Activated CD8-positive, alpha-beta memory T cell treated with anti-CD3 and anti-CD28 coated beads for 1 hour (primary cell): ENCODE measurements around the gene CHML.

ENCODE experiments used
- DNase-seq, 2 donors: peaks; one replicate each; pipeline ENCODE4 v3.0.0-alpha.2; 2020; ENCODE audit warnings: low read depth in 1 of 2; ENCODE audit errors: extremely low read depth in 1 of 2

The CHML gene

GRCh38 chr1:241624935-241625334, 15.2 kb downstream of the CHML start:
- no peak for DNase-seq

GRCh38 chr1:241622669-241623068, 17.5 kb downstream of the CHML start:
- DNase-seq: no peak

DNA sequence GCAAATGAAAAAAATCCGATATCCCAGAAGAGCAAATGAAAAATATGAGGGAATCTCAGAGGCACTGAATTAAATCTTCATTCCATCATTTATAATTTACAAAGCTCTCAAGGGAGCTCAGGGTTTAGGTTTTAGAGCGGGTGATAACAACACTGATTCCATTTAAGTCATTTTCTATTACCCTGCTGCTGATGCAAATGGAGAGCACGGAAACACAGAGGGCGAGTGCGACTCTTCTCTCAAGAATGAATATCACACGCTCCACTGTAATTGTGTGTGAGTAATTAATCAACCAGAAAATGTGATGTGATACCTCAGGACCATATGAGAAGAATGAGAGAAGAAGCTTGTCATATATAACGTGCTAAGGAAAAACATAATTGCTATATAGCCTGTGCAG, 22.7 kb downstream of the CHML start:
- no peak for DNase-seq

- DNase-seq: no peak
Measured at GRCh38 chr1:241615043-241615974, 24.9 kb downstream of the CHML start.

- DNase-seq: no peak
Measured at GRCh38 chr1:241614572-241614971, 25.6 kb downstream of the CHML start.

- DNase-seq: no peak
Measured at GRCh38 chr1:241614144-241614543, 26.0 kb downstream of the CHML start.

GRCh38 chr1:241612533-241613477, 27.4 kb downstream of the CHML start:
- no peak for DNase-seq

DNA sequence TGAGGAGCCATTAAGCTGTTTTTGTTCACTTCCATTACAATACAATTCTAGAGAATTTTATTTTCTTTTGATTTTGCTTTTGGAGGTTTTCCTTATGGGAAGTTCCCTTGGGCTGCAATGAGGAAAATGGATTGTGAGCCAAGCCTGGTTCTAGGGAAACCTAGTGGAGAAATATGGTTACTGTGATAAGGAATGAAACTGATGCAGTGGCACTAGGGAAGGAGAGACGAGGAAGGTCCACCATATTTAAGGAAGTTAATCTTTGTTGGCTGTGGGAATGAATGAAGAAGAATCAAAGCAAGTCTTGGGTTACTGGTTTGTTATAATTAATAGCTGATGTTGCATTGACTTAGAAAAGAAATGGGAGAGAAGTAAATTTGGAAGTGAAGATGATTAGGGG, 28.4 kb downstream of the CHML start:
- no peak for DNase-seq

- DNase-seq: no peak
Measured at GRCh38 chr1:241611063-241611462, 29.1 kb downstream of the CHML start.

GRCh38 chr1:241610056-241610815, 29.9 kb downstream of the CHML start:
- no peak for DNase-seq

DNA sequence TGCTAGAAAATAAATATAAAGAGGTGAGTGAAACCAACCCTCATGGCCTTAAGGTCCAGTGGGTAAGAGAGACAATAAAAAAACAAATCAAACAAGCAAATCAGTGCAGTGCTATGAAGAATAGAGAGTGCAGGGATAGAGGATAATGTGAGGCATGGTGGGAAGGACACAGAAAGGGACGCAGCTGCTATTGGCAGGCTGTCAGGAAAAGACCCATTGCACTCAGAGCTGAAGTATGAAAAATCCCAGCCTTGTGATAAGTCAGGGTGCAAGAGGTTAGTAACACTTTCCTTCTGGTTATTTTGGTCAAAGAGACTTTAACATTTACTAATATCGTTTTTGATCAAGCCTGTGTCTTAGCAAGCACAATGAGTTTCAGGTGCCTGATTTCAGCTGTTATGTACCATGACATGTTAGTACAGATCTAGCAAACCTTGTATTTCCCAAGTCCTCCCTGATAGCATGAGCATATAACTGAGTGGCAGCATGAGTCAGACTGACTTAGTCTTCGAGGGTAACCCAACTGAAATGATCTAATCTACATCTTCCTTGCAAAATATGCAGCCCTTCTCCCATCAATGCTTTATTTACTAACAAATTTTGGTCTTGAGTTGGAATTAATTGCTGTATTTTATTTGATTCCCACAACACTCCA, 31.7 kb downstream of the CHML start:
- DNase-seq: no peak

GRCh38 chr1:241607497-241607896, 32.7 kb downstream of the CHML start:
- no peak for DNase-seq

DNA sequence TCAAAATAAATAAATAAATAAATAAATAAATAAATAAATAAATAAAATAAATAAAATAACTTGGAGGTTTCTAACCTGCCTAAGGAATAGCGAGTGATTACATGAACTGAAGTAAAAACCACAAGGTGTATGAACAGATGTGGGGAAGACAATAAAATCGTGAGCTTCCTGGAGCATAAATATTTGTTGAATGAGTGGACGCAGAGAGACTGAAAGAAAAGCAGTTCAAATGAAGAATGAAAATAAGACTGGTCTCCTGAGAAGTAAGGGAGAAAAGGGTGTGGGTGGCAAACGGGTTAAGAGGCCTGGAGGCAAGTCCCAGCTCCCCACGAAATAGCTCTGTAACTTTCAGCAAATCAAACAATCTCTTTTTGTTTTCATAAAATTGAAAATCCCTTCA, 33.6 kb downstream of the CHML start:
- DNase-seq: no peak

DNA sequence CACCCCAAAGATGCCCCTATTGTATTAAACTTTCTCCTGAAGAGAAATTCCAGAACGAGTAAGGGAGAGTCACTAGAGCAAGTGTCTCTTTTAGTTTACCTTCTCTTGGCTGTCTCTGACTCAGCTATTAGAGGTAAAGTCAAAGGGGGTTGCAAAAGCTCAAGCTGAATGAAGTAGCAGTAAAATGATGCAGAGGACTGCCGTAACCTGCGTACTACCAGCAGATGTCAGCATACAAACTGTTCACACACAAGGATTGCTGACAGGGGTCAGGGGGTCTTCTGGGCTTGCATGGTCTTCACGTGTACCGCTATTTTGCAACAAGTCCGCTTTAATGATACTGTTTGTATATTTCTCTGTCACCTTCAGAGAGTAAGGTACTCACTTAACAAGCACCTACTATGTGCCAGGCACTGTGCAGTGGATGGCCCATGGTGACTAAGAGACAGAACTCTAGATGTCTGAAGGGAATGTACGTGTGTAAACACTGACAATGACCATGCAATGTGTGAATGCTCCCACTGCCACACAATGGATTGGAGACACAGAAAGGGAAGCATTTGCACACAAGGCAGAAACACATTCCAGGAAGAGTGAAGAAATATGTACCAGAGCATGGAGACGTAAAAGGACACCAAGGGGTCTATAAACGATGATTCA, 34.9 kb downstream of the CHML start:
- DNase-seq: no peak

GRCh38 chr1:241603731-241604245, 36.4 kb downstream of the CHML start:
- DNase-seq: no peak

- no peak for DNase-seq
Measured at GRCh38 chr1:241600496-241600901, 39.7 kb downstream of the CHML start.

- DNase-seq: no peak
Measured at GRCh38 chr1:241598249-241598648, 41.9 kb downstream of the CHML start.

DNA sequence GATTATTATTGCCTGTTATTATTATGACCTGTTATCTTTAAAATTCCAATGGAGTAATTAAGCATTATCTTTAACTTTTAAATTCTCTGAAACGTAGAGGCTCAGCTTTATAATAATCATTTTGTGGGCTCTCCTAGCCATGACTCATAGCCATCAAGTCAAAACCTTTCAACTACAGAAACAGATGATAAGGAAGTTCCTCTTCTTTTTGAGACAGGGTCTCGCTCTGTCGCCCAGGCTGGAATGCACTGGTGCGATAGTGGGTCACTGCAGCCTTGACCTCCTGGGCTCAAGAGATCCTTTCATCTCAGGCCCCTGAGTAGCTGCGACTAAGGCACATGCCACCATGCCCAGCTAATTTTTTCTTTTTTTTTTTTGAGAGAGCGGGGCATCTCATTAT, 43.5 kb downstream of the CHML start:
- DNase-seq: no peak

- no peak for DNase-seq
Measured at GRCh38 chr1:241593186-241593585, 47.0 kb downstream of the CHML start.
